Activated T-helper 17 cell treated with anti-CD3 and anti-CD28 coated beads, Interleukin-2, amount 50 U/mL, for 72 hours (primary cell): ENCODE measurements around the gene PLXNA2. TPM values are rescaled to one million over a fixed set of nuclear protein-coding genes. Genes with fewer than 3 reads are reported as not detected.

Experiments used
- ATAC-seq: fragments of 150-1000 bp; cut with Tn5 transposase; replicated peaks from 2 replicates; pipeline ENCODE4 v1.10.0; 2021; ENCODE audit warnings: mild to moderate bottlenecking, moderate library complexity
- H3K27ac Mint-ChIP-seq: one replicate; pipeline ENCODE4 v1.8.0; 2022; ENCODE audit warnings: mixed read lengths
- H3K27me3 Mint-ChIP-seq: one replicate; pipeline ENCODE4 v1.8.0; 2022; ENCODE audit warnings: mixed read lengths
- H3K36me3 Mint-ChIP-seq: one replicate; pipeline ENCODE4 v1.8.0; 2022; ENCODE audit warnings: low read depth, mild to moderate bottlenecking, mixed read lengths
- H3K4me1 Mint-ChIP-seq: one replicate; pipeline ENCODE4 v1.8.0; 2022; ENCODE audit warnings: mixed read lengths
- H3K4me3 Mint-ChIP-seq: one replicate; pipeline ENCODE4 v1.8.0; 2022; ENCODE audit warnings: mild to moderate bottlenecking, mixed read lengths
- H3K9me3 Mint-ChIP-seq: one replicate; pipeline ENCODE4 v1.8.0; 2022; ENCODE audit warnings: mixed read lengths
- total RNA-seq, 2 donors: library from RNA; stranded (reverse); gene quantifications; one replicate each; pipeline ENCODE4 v1.2.3, GENCODE V29; 2022

The PLXNA2 gene
- total RNA-seq, 2 donors from 2014 or later, result 0.09 TPM; not detected in 1

GRCh38 chr1:207991583-207992026 lies 252.6 kb downstream of the PLXNA2 start:
- no peak overlapping the region for H3K27ac Mint-ChIP-seq
- no peaks in the 10 kb centered on the region for H3K9me3 Mint-ChIP-seq
- peaks cover 38% of the 10 kb centered on the region for H3K27me3 Mint-ChIP-seq
- no peak for ATAC-seq
- H3K36me3 Mint-ChIP-seq, result no peaks in the 10 kb centered on the region
- no peaks in the 10 kb centered on the region for H3K4me1 Mint-ChIP-seq
- no peak overlapping the region for H3K4me3 Mint-ChIP-seq

DNA sequence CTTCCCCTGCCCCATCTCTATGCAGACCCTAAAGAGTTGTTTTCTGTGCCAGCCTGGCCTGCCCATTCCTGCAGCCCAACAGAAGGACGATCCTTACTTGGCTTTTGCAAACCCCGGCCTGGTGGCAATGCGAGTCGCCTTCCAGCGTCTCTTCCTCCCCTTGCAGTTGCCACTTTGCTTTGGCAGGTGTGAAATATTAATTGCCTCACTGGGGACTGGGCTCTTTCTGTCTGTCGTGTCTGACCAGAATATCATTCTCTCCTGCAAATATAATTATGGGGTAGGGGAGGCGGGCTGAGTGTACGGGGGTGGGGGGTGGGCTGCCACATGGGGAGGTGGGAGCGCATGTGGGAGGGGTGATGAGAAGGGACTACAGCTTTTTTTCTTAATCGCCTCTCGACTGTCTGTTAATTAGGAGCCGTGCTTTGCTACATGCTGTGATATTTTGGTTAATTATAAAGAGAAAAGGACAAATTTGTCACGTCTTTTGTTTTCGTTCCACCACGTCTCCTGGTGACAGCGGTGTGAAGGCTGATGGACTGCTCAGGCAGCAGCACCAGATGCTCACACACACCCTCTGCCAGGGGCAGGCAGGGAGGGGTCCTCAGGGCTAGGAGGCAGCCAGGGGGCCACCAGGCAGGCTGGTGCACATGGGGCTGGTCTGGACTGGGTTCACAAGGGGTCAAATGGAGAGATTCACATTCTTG lies 253.2 kb downstream of the PLXNA2 start:
- Mint-ChIP-seq H3K4me1 (no peaks in the 10 kb centered on the region), H3K27ac (no peak overlapping the region), H3K36me3 (no peaks in the 10 kb centered on the region), H3K27me3 (peaks cover 38% of the 10 kb centered on the region), H3K9me3 (no peaks in the 10 kb centered on the region), H3K4me3 (no peak overlapping the region)
- no peak for ATAC-seq

GRCh38 chr1:207990455-207990854 lies 253.7 kb downstream of the PLXNA2 start:
- H3K27ac Mint-ChIP-seq, result no peak overlapping the region

GRCh38 chr1:207988326-207989165 lies 255.6 kb downstream of the PLXNA2 start:
- no peak overlapping the region for H3K4me3 Mint-ChIP-seq
- H3K27me3 Mint-ChIP-seq, result peaks cover 33% of the 10 kb centered on the region
- H3K27ac Mint-ChIP-seq, result no peak overlapping the region
- H3K36me3 Mint-ChIP-seq, result no peaks in the 10 kb centered on the region
- ATAC-seq, result no peak
- H3K9me3 Mint-ChIP-seq, result no peaks in the 10 kb centered on the region
- no peaks in the 10 kb centered on the region for H3K4me1 Mint-ChIP-seq

More at GRCh38 chr1:207990455-207990854, 253.7 kb downstream of the PLXNA2 start:
- H3K4me1 Mint-ChIP-seq, result no peaks in the 10 kb centered on the region
- no peaks in the 10 kb centered on the region for H3K9me3 Mint-ChIP-seq
- H3K27me3 Mint-ChIP-seq, result peaks cover 38% of the 10 kb centered on the region
- no peak for ATAC-seq
- H3K4me3 Mint-ChIP-seq, result no peak overlapping the region
- no peaks in the 10 kb centered on the region for H3K36me3 Mint-ChIP-seq

GRCh38 chr1:207987164-207987563 lies 257.0 kb downstream of the PLXNA2 start:
- Mint-ChIP-seq H3K4me3 (no peak overlapping the region), H3K36me3 (no peaks in the 10 kb centered on the region), H3K4me1 (no peaks in the 10 kb centered on the region), H3K27me3 (peaks cover 37% of the 10 kb centered on the region), H3K9me3 (no peaks in the 10 kb centered on the region), H3K27ac (no peak overlapping the region)
- no peak for ATAC-seq

- Mint-ChIP-seq H3K4me1 (no peaks in the 10 kb centered on the region), H3K36me3 (no peaks in the 10 kb centered on the region), H3K27me3 (peaks cover 45% of the 10 kb centered on the region), H3K9me3 (no peaks in the 10 kb centered on the region), H3K27ac (no peak overlapping the region), H3K4me3 (no peak overlapping the region)
- no peak for ATAC-seq
Measured at GRCh38 chr1:207985996-207986395, 258.2 kb downstream of the PLXNA2 start.

DNA sequence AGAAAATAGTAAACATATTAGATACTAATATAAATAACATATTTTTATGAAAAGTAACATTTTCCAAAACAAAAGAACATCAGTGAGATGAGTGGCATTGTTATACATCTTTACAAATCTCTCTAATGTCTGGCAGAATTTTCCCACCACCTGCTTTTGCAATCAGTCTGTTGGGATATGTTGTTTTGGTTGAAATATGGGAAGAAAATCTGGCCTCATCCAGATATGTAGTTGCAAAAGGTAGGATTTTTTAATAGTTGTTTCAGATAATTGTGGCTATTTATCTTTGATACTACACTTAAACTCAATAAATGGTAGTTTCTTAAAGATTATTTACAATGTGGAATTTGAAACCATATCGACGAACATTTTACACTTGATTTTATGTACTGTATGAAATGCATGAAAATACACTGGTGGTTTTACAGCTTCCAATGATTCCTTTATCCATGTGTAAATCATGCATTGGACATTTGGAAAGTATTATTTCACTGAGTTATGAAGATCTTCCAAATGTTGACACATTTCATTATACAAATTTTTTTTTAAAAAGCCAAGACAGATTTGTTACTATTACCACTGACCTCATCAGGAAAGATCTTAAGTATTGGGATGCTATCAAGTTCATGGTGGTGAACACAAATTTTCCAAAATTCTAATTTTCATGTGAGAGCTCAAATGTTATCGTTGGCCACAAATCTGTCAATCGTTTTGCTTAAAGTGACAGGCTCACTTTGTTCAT lies 259.2 kb downstream of the PLXNA2 start:
- H3K9me3 Mint-ChIP-seq, result no peaks in the 10 kb centered on the region
- no peaks in the 10 kb centered on the region for H3K36me3 Mint-ChIP-seq
- no peak overlapping the region for H3K27ac Mint-ChIP-seq
- H3K4me3 Mint-ChIP-seq, result no peak overlapping the region
- H3K4me1 Mint-ChIP-seq, result no peaks in the 10 kb centered on the region
- peaks cover 48% of the 10 kb centered on the region for H3K27me3 Mint-ChIP-seq
- ATAC-seq, result no peak

DNA sequence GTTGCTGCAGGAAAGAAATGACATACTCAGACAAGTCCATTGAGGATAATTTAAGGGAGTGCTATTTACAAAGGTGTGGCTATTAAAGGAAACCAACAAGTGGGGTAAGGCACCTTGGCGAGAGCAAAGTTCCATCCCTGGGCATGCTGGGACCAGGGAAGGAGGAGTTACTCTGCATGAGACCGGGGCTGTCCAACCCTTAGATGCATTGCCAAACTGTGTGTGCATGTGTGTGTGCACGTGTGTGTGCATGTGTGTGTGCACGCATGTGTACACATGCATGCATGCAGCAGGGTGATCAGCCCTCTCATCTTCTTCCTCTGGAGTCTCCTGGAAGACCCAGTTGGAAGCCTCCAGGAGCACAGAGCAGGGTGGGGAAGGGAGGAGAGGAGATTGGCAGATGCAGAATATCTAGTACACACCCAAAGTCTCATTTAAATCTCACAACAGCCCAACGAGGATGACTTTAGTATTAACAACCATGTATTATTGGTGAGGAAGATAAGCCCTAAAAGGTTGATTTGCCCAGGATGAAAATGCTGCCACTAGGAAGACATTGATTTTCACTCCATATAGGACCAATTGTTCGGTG lies 261.0 kb downstream of the PLXNA2 start:
- Mint-ChIP-seq H3K36me3 (no peaks in the 10 kb centered on the region), H3K27me3 (peaks cover 38% of the 10 kb centered on the region), H3K4me3 (no peak overlapping the region), H3K4me1 (no peaks in the 10 kb centered on the region), H3K27ac (no peak overlapping the region), H3K9me3 (no peaks in the 10 kb centered on the region)
- ATAC-seq, result no peak

- Mint-ChIP-seq H3K9me3 (no peaks in the 10 kb centered on the region), H3K4me1 (no peaks in the 10 kb centered on the region), H3K4me3 (no peak overlapping the region), H3K27ac (no peak overlapping the region), H3K36me3 (no peaks in the 10 kb centered on the region), H3K27me3 (peaks cover 29% of the 10 kb centered on the region)
- no peak for ATAC-seq
Measured at GRCh38 chr1:207981976-207982375, 262.2 kb downstream of the PLXNA2 start.

GRCh38 chr1:207978441-207978840 lies 265.7 kb downstream of the PLXNA2 start:
- ATAC-seq, result no peak
- Mint-ChIP-seq H3K36me3 (no peaks in the 10 kb centered on the region), H3K4me3 (no peak overlapping the region), H3K27ac (no peak overlapping the region), H3K27me3 (peaks cover 34% of the 10 kb centered on the region), H3K4me1 (no peaks in the 10 kb centered on the region), H3K9me3 (no peaks in the 10 kb centered on the region)

DNA sequence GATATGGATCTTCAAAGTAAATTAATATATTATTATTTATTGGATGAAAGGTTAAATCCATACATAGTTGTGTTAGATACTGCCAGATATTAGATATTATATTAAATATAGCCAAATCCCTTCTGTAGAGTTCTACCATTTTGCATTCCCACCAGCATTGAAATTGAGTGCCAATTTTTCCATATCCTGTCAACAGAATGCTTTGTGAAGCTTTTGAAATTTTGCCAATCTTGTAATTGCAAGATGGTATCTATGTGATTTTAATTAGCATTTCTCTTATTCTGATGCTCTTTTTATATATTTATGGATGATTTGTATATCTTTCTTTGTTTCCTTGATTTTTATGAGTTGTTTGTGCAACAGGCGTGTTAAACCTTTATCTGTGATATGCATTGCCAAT lies 266.3 kb downstream of the PLXNA2 start:
- no peak for ATAC-seq
- H3K9me3 Mint-ChIP-seq, result no peaks in the 10 kb centered on the region
- H3K4me3 Mint-ChIP-seq, result no peak overlapping the region
- no peak overlapping the region for H3K27ac Mint-ChIP-seq
- no peaks in the 10 kb centered on the region for H3K36me3 Mint-ChIP-seq
- H3K4me1 Mint-ChIP-seq, result no peaks in the 10 kb centered on the region
- H3K27me3 Mint-ChIP-seq, result peaks cover 34% of the 10 kb centered on the region

DNA sequence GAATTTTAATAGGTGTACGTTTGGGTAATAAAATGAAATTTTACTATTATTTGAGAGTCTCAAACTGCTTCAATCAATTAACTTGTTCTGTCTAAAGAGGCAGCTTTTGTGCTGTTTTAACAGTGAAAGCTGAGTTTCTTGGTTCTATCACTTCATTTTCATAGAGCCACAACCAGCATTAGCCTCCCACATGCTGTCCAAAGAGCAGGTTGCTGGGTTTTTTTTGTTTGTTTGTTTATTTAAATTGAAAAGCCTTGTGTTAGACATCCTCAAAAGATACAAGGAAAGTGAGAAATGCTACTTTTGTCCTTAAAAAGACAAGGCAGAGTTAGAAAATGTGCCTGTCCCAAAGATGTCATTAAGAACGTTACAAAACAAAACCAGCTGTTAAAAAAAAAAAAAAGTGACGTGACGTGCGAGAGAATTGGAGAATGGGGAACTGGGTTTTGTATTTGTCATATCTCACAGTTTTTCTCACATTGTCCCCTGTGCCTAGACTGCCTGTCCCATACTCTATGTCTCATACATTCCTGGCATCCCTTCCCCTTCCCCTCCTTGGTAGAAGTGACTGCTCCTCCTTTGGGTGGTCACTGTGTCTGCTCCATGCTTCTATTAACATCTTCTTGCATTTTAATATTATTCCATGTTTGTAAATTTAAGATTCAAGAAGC lies 270.2 kb downstream of the PLXNA2 start:
- no peak overlapping the region for H3K27ac Mint-ChIP-seq
- no peak for ATAC-seq

GRCh38 chr1:207972337-207972736 lies 271.8 kb downstream of the PLXNA2 start:
- H3K27ac Mint-ChIP-seq, result no peak overlapping the region

More for the DNA sequence above, 270.2 kb downstream of the PLXNA2 start:
- Mint-ChIP-seq H3K9me3 (no peaks in the 10 kb centered on the region), H3K4me1 (no peaks in the 10 kb centered on the region), H3K36me3 (no peaks in the 10 kb centered on the region), H3K4me3 (no peak overlapping the region), H3K27me3 (peaks cover 15% of the 10 kb centered on the region)

More at GRCh38 chr1:207972337-207972736, 271.8 kb downstream of the PLXNA2 start:
- ATAC-seq, result no peak
- Mint-ChIP-seq H3K9me3 (no peaks in the 10 kb centered on the region), H3K4me3 (no peak overlapping the region), H3K27me3 (peaks cover 15% of the 10 kb centered on the region), H3K4me1 (no peaks in the 10 kb centered on the region), H3K36me3 (no peaks in the 10 kb centered on the region)
